ENCODE data around the gene CFAP107.

Gene CFAP107

GRCh38 chr1:12745992-12746323 is at the start of gene CFAP107:
CFAP107 (plus strand) TSS chr1:12746200; CDS start chr1:12746431, 231 bp downstream.
- H3K36me3 ChIP-seq (ENCODE audit: control insufficient read depth, insufficient read depth, low read length): no peaks in the 10 kb centered on the region
- H3K27me3 ChIP-seq (ENCODE audit: control insufficient read depth, insufficient read depth, low read length): no peaks in the 10 kb centered on the region
- no peaks in the 10 kb centered on the region for H3K9me3 ChIP-seq (ENCODE audit: control insufficient read depth, insufficient read depth, low read length)
- H3K27ac ChIP-seq (ENCODE audit: low read depth, low read length): no peak within 1 kb of the TSS
- no peaks in the 10 kb centered on the region for H3K4me1 ChIP-seq (ENCODE audit: control insufficient read depth, insufficient read depth, low read length)
- H3K9ac ChIP-seq (ENCODE audit: low read depth, low read length): no peak within 1 kb of the TSS
- no peak within 1 kb of the TSS for H3K4me3 ChIP-seq (ENCODE audit: low read depth, low read length)

GRCh38 chr1:12696658-12697057 is 49.3 kb upstream of the CFAP107 start:
- Histone ChIP-seq H3K4me1 (ENCODE audit: control insufficient read depth, insufficient read depth, low read length) (no peaks in the 10 kb centered on the region), H3K27ac (ENCODE audit: low read depth, low read length) (no peak overlapping the region), H3K27me3 (ENCODE audit: control insufficient read depth, insufficient read depth, low read length) (no peaks in the 10 kb centered on the region), H3K36me3 (ENCODE audit: control insufficient read depth, insufficient read depth, low read length) (no peaks in the 10 kb centered on the region), H3K9ac (ENCODE audit: low read depth, low read length) (no peak overlapping the region), H3K4me3 (ENCODE audit: low read depth, low read length) (no peak overlapping the region), H3K9me3 (ENCODE audit: control insufficient read depth, insufficient read depth, low read length) (no peaks in the 10 kb centered on the region)

- Histone ChIP-seq H3K4me3 (ENCODE audit: low read depth, low read length) (no peak overlapping the region), H3K27ac (ENCODE audit: low read depth, low read length) (no peak overlapping the region), H3K9me3 (ENCODE audit: control insufficient read depth, insufficient read depth, low read length) (no peaks in the 10 kb centered on the region), H3K27me3 (ENCODE audit: control insufficient read depth, insufficient read depth, low read length) (no peaks in the 10 kb centered on the region), H3K9ac (ENCODE audit: low read depth, low read length) (no peak overlapping the region), H3K36me3 (ENCODE audit: control insufficient read depth, insufficient read depth, low read length) (no peaks in the 10 kb centered on the region), H3K4me1 (ENCODE audit: control insufficient read depth, insufficient read depth, low read length) (no peaks in the 10 kb centered on the region)
Measured at GRCh38 chr1:12697397-12697796, 48.6 kb upstream of the CFAP107 start.

- Histone ChIP-seq H3K27ac (ENCODE audit: low read depth, low read length) (no peak overlapping the region), H3K9ac (ENCODE audit: low read depth, low read length) (no peak overlapping the region), H3K27me3 (ENCODE audit: control insufficient read depth, insufficient read depth, low read length) (no peaks in the 10 kb centered on the region), H3K9me3 (ENCODE audit: control insufficient read depth, insufficient read depth, low read length) (0 out of 2 replicates have a peak, but pooled peaks cover 5% of the 10 kb centered on the region), H3K36me3 (ENCODE audit: control insufficient read depth, insufficient read depth, low read length) (no peaks in the 10 kb centered on the region), H3K4me1 (ENCODE audit: control insufficient read depth, insufficient read depth, low read length) (no peaks in the 10 kb centered on the region), H3K4me3 (ENCODE audit: low read depth, low read length) (no peak overlapping the region)
Measured at GRCh38 chr1:12703821-12704451, 42.1 kb upstream of the CFAP107 start.

GRCh38 chr1:12706061-12706460 is 39.9 kb upstream of the CFAP107 start:
- Histone ChIP-seq H3K4me1 (ENCODE audit: control insufficient read depth, insufficient read depth, low read length) (no peaks in the 10 kb centered on the region), H3K27me3 (ENCODE audit: control insufficient read depth, insufficient read depth, low read length) (no peaks in the 10 kb centered on the region), H3K36me3 (ENCODE audit: control insufficient read depth, insufficient read depth, low read length) (no peaks in the 10 kb centered on the region), H3K27ac (ENCODE audit: low read depth, low read length) (no peak overlapping the region), H3K9ac (ENCODE audit: low read depth, low read length) (no peak overlapping the region), H3K9me3 (ENCODE audit: control insufficient read depth, insufficient read depth, low read length) (0 out of 2 replicates have a peak, but pooled peaks cover 5% of the 10 kb centered on the region), H3K4me3 (ENCODE audit: low read depth, low read length) (no peak overlapping the region)

GRCh38 chr1:12708396-12709090 is 37.5 kb upstream of the CFAP107 start:
- Histone ChIP-seq H3K4me3 (ENCODE audit: low read depth, low read length) (no peak overlapping the region), H3K36me3 (ENCODE audit: control insufficient read depth, insufficient read depth, low read length) (no peaks in the 10 kb centered on the region), H3K9me3 (ENCODE audit: control insufficient read depth, insufficient read depth, low read length) (0 out of 2 replicates have a peak, but pooled peaks cover 2% of the 10 kb centered on the region), H3K27me3 (ENCODE audit: control insufficient read depth, insufficient read depth, low read length) (no peaks in the 10 kb centered on the region), H3K4me1 (ENCODE audit: control insufficient read depth, insufficient read depth, low read length) (peaks cover 24% of the 10 kb centered on the region; the same call in 1 of the 2 replicates), H3K27ac (ENCODE audit: low read depth, low read length) (no peak overlapping the region), H3K9ac (ENCODE audit: low read depth, low read length) (no peak overlapping the region)

GRCh38 chr1:12709091-12709491 is 36.9 kb upstream of the CFAP107 start:
- Histone ChIP-seq H3K36me3 (ENCODE audit: control insufficient read depth, insufficient read depth, low read length) (no peaks in the 10 kb centered on the region), H3K4me1 (ENCODE audit: control insufficient read depth, insufficient read depth, low read length) (peaks cover 25% of the 10 kb centered on the region; the same call in 1 of the 2 replicates), H3K9me3 (ENCODE audit: control insufficient read depth, insufficient read depth, low read length) (no peaks in the 10 kb centered on the region), H3K27me3 (ENCODE audit: control insufficient read depth, insufficient read depth, low read length) (no peaks in the 10 kb centered on the region), H3K4me3 (ENCODE audit: low read depth, low read length) (no peak overlapping the region), H3K9ac (ENCODE audit: low read depth, low read length) (no peak overlapping the region), H3K27ac (ENCODE audit: low read depth, low read length) (no peak overlapping the region)

GRCh38 chr1:12709696-12710095 is 36.3 kb upstream of the CFAP107 start:
- Histone ChIP-seq H3K9ac (ENCODE audit: low read depth, low read length) (no peak overlapping the region), H3K4me3 (ENCODE audit: low read depth, low read length) (no peak overlapping the region), H3K27ac (ENCODE audit: low read depth, low read length) (no peak overlapping the region), H3K36me3 (ENCODE audit: control insufficient read depth, insufficient read depth, low read length) (no peaks in the 10 kb centered on the region), H3K27me3 (ENCODE audit: control insufficient read depth, insufficient read depth, low read length) (no peaks in the 10 kb centered on the region), H3K4me1 (ENCODE audit: control insufficient read depth, insufficient read depth, low read length) (peaks cover 28% of the 10 kb centered on the region), H3K9me3 (ENCODE audit: control insufficient read depth, insufficient read depth, low read length) (no peaks in the 10 kb centered on the region)

- Histone ChIP-seq H3K36me3 (ENCODE audit: control insufficient read depth, insufficient read depth, low read length) (no peaks in the 10 kb centered on the region), H3K4me1 (ENCODE audit: control insufficient read depth, insufficient read depth, low read length) (peaks cover 44% of the 10 kb centered on the region), H3K4me3 (ENCODE audit: low read depth, low read length) (no peak overlapping the region), H3K27ac (ENCODE audit: low read depth, low read length) (peak overlapping the region; percentile 57), H3K9me3 (ENCODE audit: control insufficient read depth, insufficient read depth, low read length) (no peaks in the 10 kb centered on the region), H3K27me3 (ENCODE audit: control insufficient read depth, insufficient read depth, low read length) (no peaks in the 10 kb centered on the region), H3K9ac (ENCODE audit: low read depth, low read length) (no peak overlapping the region)
Measured at GRCh38 chr1:12711536-12711935, 34.5 kb upstream of the CFAP107 start.

- H3K4me3 ChIP-seq (ENCODE audit: low read depth, low read length): no peak overlapping the region
- no peaks in the 10 kb centered on the region for H3K9me3 ChIP-seq (ENCODE audit: control insufficient read depth, insufficient read depth, low read length)
- peaks cover 49% of the 10 kb centered on the region for H3K4me1 ChIP-seq (ENCODE audit: control insufficient read depth, insufficient read depth, low read length)
- peak overlapping the region; percentile 57 for H3K27ac ChIP-seq (ENCODE audit: low read depth, low read length)
- no peaks in the 10 kb centered on the region for H3K27me3 ChIP-seq (ENCODE audit: control insufficient read depth, insufficient read depth, low read length)
- H3K36me3 ChIP-seq (ENCODE audit: control insufficient read depth, insufficient read depth, low read length): no peaks in the 10 kb centered on the region
- no peak overlapping the region for H3K9ac ChIP-seq (ENCODE audit: low read depth, low read length)
Measured at GRCh38 chr1:12712076-12712475, 33.9 kb upstream of the CFAP107 start.

- H3K4me3 ChIP-seq (ENCODE audit: low read depth, low read length): no peak overlapping the region
- H3K27ac ChIP-seq (ENCODE audit: low read depth, low read length): no peak overlapping the region
- no peaks in the 10 kb centered on the region for H3K27me3 ChIP-seq (ENCODE audit: control insufficient read depth, insufficient read depth, low read length)
- no peaks in the 10 kb centered on the region for H3K9me3 ChIP-seq (ENCODE audit: control insufficient read depth, insufficient read depth, low read length)
- H3K4me1 ChIP-seq (ENCODE audit: control insufficient read depth, insufficient read depth, low read length): peaks cover 58% of the 10 kb centered on the region
- H3K36me3 ChIP-seq (ENCODE audit: control insufficient read depth, insufficient read depth, low read length): no peaks in the 10 kb centered on the region
- no peak overlapping the region for H3K9ac ChIP-seq (ENCODE audit: low read depth, low read length)
Measured at GRCh38 chr1:12712929-12713328, 33.1 kb upstream of the CFAP107 start.
